A549 (cell line): ENCODE measurements around the gene CHKB.

Experiments
- ELK1 ChIP-seq: fragments of 150-350 bp; IDR thresholded peaks from 2 replicates; pipeline ENCODE4 v1.6.1; 2014; ENCODE audit warnings: low read depth, mild to moderate bottlenecking, low read length
- EP300 ChIP-seq, 2 experiments: fragments of >200 bp; sonication (Bioruptor Twin); formaldehyde crosslinking; IDR thresholded peaks; 2 replicates in 1 of 2; 3 replicates in 1 of 2; pipeline ENCODE4 v1.6.1; 2016 to 2017
- HDAC2 ChIP-seq: fragments of 200-600 bp; sonication (generic); IDR thresholded peaks from 2 replicates; pipeline ENCODE4 v1.6.1; 2016
- HOXA7 ChIP-seq: fragments of 250-450 bp; sonication (Bioruptor Pico); IDR thresholded peaks from 2 replicates; pipeline ENCODE4 v1.5.0; 2020; ENCODE audit warnings: mild to moderate bottlenecking, moderate library complexity
- POLR2A ChIP-seq: IDR thresholded peaks from 2 replicates; pipeline ENCODE4 v1.6.1; 2012; ENCODE audit warnings: mild to moderate bottlenecking, low read length
- RAD21 ChIP-seq, 2 experiments: fragments of >200 bp in 1 of 2; sonication (Bioruptor Twin) in 1 of 2; formaldehyde crosslinking in 1 of 2; IDR thresholded peaks in 1 of 2; conservative IDR thresholded peaks in 1 of 2; 2 replicates in 1 of 2; 3 replicates in 1 of 2; pipeline ENCODE4 v1.6.1; 2012 to 2018; ENCODE audit warnings: inconsistent platforms in 1 of 2
- RFX5 ChIP-seq: fragments of 450-650 bp; IDR thresholded peaks from 2 replicates; pipeline ENCODE4 v1.7.1; 2014; ENCODE audit warnings: antibody characterized with exemption, mild to moderate bottlenecking, moderate library complexity
- ZFP36 ChIP-seq: fragments of 450-650 bp; IDR thresholded peaks from 2 replicates; pipeline ENCODE4 v1.6.1; 2014; ENCODE audit warnings: borderline replicate concordance; ENCODE audit not compliant: partially characterized antibody
- TF ChIP-seq, protein P1 (sequence below): fragments of >200 bp; sonication (Bioruptor Twin); formaldehyde crosslinking; IDR thresholded peaks from 3 replicates; pipeline ENCODE4 v1.5.1; 2016
- TF ChIP-seq, protein P2 (sequence below): fragments of 450-650 bp; IDR thresholded peaks from 2 replicates; pipeline ENCODE4 v1.6.1; 2014; ENCODE audit warnings: antibody characterized with exemption

DNA sequence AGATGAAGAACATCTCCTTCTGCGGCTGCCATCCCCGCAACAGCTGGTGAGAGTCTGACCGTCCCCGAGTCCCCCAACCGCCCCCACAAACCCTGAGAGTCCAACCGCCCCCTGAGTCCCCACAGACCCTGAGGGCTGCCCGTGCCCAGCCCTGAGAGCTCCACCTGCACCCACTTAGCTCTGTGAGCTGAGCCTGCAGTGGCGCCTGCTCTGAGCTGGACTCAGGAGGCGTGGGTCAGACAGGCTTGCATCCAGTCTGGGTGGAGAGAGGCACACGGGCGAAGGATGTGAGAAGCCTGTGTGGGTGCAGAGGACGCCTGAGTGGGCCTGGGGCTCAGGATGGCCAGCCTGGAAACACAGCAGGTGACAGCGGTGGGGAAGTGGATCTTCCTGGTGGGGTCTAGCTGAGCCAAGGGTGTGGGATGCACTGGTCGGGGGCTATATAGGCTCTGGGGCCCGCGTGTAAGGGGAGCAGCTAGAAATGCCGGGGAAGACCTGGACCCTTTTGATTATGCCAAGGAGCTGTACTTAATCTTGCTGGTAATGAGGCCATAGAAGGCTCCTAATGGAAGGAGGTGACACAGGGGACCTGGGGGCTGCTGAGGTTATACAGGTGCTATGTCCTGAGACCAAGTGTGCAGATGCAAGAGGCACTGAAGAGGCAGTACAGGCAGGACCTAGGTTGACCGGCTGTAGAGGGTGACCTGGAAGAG, 24.5 kb upstream of the CHKB start:
- TF ChIP-seq, protein P1, sequence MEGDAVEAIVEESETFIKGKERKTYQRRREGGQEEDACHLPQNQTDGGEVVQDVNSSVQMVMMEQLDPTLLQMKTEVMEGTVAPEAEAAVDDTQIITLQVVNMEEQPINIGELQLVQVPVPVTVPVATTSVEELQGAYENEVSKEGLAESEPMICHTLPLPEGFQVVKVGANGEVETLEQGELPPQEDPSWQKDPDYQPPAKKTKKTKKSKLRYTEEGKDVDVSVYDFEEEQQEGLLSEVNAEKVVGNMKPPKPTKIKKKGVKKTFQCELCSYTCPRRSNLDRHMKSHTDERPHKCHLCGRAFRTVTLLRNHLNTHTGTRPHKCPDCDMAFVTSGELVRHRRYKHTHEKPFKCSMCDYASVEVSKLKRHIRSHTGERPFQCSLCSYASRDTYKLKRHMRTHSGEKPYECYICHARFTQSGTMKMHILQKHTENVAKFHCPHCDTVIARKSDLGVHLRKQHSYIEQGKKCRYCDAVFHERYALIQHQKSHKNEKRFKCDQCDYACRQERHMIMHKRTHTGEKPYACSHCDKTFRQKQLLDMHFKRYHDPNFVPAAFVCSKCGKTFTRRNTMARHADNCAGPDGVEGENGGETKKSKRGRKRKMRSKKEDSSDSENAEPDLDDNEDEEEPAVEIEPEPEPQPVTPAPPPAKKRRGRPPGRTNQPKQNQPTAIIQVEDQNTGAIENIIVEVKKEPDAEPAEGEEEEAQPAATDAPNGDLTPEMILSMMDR: no peak
- TF ChIP-seq, protein P2, sequence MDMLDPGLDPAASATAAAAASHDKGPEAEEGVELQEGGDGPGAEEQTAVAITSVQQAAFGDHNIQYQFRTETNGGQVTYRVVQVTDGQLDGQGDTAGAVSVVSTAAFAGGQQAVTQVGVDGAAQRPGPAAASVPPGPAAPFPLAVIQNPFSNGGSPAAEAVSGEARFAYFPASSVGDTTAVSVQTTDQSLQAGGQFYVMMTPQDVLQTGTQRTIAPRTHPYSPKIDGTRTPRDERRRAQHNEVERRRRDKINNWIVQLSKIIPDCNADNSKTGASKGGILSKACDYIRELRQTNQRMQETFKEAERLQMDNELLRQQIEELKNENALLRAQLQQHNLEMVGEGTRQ: no peak
- TF ChIP-seq RFX5 (no peak), EP300 (IDR thresholded peaks at IDR 0.05) (no peak), ZFP36 (no peak), HDAC2 (no peak), ELK1 (no peak), RAD21 (conservative IDR thresholded peaks at IDR 0.05 in 1 of 2, IDR thresholded peaks at IDR 0.05 in 1 of 2) (no peak), HOXA7 (no peak), POLR2A (no peak)
